Measurements from ENCODE around the gene RASL10A.
"Not testable (repeated sequence)": the region's sequence is repeated elsewhere in the genome, so short reads cannot be mapped to it uniquely, and the experiment has no call there.

Gene RASL10A, protein sequence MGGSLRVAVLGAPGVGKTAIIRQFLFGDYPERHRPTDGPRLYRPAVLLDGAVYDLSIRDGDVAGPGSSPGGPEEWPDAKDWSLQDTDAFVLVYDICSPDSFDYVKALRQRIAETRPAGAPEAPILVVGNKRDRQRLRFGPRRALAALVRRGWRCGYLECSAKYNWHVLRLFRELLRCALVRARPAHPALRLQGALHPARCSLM

DNA sequence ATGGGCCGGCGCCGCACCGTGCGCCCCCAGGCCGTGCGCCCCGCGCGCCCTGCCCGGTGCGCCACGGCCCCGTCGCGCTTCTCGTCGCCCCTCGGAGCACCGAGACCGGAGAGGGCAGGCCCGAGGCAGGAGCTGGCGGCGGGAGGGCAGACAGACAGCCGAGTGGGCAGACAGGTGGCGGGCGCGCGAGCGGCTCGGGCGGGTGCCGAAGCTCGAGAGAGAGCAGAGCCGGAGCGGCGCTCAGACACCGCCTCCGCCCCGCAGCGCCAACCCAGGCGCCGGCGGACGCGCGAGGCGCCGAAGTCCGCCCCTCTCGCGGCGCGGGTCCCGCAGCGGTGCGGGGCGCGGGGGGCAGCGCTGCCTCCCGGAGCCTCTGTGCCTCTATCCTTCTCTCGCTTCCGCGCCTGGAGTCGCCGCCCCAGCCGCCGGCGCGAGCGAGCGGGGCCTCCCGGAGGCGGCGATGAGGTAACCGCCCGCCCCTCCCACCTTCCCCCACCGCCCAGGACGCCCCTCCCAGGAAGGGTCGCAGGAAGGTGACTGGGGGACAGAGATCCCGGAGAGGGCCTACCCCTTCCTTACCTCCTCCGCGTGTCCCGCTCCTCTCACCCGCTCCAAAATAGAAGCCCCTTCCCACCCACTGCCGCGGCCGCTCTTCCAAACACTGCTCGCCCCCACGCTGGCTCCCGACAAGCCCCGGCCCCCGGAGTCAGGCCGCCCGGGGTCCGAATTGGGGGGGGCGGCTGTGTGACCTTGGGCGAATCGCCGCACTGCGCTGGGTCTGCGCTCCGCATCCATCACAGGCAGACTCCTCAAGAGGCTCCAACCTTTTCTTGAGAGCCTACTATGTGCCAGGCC lies at the start of gene RASL10A:
TSS of gene RASL10A (minus strand) at position 412 of the 855 bp plus-strand sequence. CDS start 451 bp downstream, outside the sequence.
- no peak for DNase-seq (ENCODE audit: low read depth in 2 of 2)

DNA sequence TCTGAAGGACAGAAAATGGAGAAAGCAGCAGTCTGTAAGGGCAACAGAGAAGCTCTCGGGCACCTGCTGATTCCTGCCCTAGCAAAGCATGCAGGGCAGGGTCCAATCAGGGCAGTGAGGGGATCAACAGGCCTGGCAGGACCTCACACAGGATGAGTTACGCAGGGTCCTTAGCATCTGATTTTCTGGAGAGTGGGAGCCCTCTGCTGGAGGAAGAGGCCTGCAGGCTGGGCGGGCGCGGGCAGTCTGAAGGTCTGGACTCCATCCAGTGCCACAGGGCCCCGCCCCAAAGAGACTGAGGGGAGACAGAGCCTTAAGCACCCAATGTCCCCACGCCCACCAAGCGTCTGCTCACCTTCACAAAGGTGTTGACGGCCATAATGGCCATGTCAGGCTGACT lies 44.0 kb upstream of the RASL10A start:
- no peak for DNase-seq (ENCODE audit: low read depth in 2 of 2)

DNA sequence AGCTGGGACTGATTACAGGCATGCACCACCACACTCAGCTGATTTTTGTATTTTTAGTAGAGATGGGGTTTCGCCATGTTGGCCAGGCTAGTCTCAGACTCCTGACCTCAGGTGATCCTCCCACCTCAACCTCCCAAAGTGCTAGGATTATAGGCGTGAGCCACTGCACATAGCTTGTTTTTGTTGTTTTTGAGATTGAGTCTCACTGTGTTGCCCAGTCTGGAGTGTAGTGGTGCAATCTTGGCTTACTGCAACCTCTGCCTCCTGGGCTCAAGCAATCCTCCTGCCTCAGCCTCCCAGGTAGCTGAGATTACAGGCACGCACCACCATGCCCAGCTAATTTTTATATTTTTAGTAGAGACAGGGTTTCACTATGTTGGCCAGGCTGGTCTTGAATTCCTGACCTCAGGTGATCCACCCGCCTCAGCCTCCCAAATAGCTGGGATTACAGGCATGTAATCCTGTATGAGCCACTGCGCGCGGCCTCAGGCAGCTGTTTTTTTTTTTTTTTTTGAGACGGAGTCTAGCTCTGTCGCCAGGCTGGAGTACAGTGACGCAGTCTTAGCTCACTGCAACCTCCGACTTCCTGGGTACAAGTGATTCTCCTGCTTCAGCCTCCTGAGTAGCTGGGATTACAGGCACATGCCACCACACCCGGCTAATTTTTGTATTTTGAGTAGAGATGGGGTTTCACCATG lies 41.8 kb upstream of the RASL10A start:
- not testable (repeated sequence) for DNase-seq (ENCODE audit: low read depth in 2 of 2)

DNA sequence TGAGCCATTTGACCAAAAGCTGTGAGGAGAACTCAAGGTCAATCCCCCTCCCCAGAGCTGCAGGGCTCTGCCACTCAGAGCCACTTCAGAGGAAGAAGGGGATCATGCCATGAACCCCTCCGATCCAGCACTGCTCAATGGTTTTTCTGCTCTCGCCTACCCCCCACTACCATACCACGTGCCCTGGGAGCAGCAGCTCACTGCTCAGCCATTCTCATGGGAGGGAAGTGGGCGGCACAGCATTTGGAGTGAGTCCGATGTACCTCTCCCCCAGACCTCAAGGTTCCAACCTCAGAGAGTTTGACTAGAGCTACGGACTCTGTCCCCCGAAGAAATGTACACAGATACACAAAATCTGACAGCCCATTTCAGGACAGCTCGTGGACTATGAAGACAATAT lies 38.4 kb upstream of the RASL10A start:
- DNase-seq (ENCODE audit: low read depth in 2 of 2): no peak

DNA sequence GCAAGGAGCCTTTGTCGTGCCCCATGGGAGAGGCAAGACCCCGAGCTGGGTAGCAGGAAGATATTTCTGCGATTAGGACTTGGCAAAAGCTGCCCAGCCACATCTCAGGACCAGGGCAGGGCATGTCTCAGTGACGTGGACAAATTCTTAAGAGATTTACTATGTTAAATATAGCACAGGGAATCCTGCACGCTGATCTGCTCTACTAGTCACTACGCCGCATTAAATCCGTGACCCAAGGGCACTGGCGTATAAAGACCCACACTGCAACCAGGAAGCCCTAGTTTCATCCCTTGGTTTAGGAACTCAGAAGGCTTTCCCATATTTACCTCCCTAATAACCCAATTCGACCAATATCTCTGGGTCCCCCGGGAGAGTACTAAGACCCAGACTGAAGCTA lies 37.8 kb upstream of the RASL10A start:
- no peak for DNase-seq (ENCODE audit: low read depth in 2 of 2)

DNA sequence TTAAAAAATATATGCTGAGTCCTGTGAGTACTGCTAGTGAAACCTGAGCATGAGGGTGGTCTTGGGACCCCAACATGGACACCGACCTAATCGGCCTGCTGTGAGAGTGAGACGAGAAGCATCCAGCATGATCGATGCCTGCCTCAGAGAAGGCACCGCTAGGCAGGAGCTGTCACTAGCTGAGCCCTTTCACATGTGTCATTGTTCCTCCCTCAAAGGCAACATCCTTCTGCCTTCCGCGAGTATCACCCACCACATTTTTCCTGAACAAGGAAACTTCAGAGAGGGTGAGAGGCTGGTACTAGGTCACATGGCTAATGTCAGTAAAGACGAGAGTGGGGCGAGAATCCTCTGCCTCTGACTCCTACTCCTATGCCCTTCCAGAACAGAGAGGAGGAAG lies 37.3 kb upstream of the RASL10A start:
- DNase-seq (ENCODE audit: low read depth in 2 of 2): no peak

DNA sequence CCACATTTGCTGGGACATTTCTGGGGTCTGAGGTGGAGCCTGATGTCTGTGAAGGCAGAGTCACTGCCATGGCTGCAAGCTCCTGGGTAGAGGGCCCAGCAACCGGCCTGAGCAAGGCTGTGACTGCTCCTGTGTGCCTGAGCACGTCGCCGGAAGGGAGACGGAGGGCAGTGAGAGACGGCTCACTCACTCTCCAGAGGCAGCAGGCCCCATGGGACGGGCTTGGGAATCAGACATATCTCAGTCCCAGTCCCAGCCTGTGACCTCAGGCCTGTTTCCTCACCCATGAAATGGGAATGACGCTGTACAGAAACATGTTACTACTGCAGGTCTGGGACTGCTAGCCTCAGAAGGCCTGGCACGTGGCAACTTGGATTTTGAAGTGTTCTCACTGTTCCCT lies 36.4 kb upstream of the RASL10A start:
- no peak for DNase-seq (ENCODE audit: low read depth in 2 of 2)

DNA sequence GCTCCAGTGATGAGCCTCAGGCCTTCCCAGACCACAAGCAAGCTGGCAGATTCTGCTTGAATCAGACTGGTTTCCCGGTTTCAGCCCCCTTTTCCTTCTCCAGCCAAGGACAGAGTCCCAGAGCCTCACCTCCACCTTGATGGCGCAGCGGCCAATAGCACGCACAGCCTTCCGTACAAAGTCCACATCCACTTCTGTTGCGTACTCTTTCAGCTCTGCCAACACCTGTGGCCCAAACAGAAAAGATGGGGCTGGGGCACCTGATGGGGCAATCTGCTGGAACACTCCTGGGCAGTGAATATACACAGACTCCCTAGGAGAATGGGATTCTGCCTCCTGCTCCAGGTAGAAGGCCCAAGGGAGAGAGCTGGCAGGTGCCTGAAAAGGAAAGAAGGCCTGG lies 35.5 kb upstream of the RASL10A start:
- no peak for DNase-seq (ENCODE audit: low read depth in 2 of 2)

DNA sequence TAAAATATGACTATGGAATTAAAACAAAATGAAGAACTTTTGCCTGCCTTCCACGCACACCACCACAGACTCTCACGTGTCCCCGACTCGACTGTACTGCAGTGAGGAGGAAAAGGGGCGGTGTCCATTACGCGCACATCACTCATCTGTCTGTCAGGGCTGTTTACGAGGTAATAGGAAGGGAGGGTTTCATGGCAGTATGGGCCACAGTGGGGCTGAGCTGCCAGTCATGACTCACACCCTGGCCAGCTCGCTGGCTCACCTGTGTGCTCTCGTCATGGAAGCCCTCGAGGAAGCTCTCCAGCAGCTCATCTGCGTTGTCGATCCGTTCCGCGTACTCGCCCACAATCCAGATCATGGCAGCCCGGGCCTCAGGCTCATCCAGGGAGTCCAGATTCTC lies 33.5 kb upstream of the RASL10A start:
- no peak for DNase-seq (ENCODE audit: low read depth in 2 of 2)

DNA sequence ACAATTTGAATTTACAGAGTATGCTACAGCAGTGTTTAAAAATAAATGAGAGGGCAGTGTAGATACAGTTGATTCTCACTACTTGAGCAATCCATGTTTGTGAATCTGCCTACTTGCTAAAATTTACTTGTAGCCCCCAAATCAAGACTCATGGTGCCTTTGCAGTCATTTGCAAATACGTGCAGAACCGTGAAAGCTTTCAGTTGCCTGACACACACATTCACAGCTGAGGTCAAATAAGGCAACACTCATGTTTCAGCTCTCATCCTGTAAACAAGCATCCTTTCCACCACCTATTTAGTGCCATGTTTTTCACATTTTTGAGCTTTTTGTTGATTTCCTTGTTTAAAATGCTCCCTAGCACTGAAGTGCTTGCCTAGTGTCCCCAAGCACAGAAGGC lies 32.5 kb upstream of the RASL10A start:
- no peak for DNase-seq (ENCODE audit: low read depth in 2 of 2)

DNA sequence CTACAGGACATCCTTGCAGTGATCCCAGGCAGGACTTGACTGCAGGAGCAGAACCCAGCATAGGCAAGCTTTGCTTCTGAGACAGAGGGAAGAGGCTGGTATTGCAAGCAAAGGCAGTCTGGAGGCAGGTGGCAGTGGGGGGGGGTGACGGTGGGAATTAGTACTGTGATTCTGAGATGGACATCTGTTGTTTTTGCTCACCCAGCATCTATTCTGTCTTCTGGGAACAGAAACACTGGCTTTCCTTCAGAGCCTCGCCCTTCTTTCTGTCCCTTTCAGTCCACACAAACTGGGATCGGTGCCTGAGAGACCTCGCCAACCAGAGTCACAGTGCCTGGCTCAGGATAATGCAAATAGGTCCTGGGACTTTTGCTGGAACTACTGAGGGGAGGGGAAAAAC lies 31.2 kb upstream of the RASL10A start:
- DNase-seq (ENCODE audit: low read depth in 2 of 2): no peak

DNA sequence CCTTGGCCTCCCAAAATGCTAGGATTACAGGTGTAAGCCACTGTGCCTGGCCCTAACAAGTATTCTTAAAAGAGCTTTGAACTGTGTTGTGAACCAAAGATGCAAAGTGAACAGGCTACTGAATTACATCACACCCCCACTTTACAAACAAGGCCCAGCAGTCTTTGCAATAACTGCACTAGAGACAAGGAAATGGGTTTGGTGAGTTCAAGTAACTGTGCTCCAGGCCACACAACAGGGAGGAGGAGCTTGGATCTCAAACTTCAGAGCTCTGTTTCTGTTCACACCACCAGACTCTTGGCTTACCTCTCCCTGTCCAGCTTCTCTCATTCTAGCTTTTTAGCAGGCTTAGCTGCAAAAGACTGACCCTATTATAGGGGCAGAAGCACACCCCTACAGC lies 30.4 kb upstream of the RASL10A start:
- no peak for DNase-seq (ENCODE audit: low read depth in 2 of 2)

DNA sequence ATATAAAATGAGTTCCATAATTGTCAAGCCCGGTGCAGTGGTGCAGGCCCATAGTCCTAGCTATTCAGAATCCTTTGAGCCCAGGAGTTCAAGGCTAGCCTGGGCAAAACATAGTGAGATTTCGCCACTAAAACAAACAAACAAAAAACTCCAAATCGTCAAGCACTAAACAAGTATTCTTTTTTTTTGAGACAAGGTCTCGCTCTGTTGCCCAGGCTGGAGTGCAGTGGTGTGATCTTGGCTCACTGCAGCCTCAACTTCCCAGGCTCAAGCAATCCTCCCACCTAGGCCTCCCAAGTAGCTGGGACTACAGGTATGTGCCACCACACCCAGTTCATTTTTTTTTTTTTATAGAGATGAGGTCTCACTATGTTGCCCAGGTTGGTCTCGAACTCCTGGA lies 29.4 kb upstream of the RASL10A start:
- not testable (repeated sequence) for DNase-seq (ENCODE audit: low read depth in 2 of 2)

DNA sequence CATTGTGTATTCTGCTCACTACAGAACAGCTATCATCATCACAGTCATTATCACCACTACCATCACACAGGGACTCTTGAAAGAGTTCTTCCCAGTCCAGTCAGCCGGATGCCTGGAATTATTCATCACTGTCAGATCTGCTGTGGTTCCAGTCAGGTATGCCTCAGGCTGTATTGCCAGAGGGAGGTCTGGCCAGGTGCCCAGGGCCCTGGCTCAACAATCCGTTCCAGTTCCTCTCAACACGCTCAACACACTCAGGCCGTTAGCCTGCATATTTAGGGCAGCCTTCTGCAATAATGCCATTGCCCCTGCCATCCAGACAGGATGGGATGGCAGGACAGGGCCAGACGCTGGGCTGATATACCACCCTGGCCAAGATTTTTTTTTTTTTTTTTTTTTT lies 28.6 kb upstream of the RASL10A start:
- DNase-seq (ENCODE audit: low read depth in 2 of 2): no peak

DNA sequence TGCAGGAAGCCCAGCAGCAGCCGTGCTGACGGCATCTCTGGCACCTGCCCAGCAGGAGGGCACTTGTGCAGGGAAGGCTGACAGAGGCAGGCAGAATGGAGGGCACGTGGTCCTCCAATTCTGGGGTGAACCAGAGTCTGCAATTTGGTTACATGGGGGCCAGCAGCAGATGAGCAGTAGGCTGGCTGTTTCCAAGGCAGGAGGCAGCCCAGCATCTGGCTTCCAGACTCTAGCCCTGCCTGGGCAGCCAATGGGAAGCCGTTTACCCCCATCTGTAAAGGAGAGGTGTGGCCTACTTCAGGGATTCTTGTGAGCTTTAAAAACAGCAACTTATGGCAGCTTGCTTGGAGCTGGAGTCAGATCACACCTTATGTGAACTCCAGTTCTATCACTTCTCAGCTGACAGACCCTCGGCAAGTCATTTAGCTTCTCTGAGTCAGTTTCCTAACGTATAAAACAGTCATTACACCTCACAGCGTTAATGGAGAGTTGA lies 27.9 kb upstream of the RASL10A start:
- DNase-seq (ENCODE audit: low read depth in 2 of 2): no peak

DNA sequence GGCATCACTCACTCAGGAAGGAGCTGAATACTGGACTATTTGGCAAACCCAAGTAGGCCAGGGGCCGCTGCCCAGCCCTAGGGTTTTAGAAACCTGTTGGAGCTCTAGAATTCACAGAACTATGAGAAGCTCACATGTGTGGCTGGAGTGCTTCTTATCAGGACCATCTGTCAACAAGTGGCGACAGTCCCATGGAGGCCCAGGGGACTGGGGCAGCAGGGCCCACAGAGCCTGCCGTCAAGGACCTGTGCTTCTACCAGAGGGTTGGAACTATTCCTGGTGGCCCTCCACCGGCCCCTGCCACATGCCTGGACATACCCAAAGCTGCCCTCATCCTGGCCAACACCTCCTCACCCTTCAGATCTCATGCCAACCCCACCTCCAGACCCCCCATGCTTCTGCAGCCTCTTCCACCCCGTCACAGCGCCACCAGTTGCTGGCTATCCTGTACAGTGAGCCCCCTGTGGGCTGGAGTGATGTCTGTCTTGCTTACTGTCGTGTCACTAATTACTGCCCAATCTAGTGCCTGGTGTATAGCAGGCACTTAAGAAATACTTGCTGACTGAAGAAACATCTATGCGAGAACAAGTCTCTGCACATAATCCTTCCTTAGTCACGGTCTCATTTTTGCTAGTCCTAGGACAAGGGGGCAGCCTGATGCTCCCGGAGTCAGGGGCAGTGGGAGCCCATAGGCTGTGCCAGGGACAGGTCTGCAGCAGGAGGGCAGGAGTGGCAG lies 27.2 kb upstream of the RASL10A start:
- no peak for DNase-seq (ENCODE audit: low read depth in 2 of 2)

DNA sequence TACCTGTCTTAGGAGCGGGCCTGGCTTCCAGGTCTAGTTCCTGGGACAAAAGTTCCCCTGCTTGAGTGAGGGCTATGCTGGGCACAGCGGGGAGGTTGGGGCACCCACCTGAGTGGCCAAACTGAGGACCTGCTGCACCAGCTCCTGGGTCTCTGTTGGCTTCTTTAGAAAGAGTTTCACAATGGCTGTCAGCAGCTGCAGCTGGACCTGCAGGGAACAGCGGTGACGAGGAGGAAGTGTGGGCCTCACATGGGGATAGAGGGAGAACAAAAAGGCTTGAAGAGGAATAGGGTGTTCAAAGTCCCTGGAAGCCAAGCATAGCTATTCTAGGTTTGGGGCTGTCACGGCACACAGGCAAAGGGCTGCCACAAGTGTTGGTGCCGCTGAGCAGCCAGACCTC lies 26.7 kb upstream of the RASL10A start:
- DNase-seq (ENCODE audit: low read depth in 2 of 2): no peak

DNA sequence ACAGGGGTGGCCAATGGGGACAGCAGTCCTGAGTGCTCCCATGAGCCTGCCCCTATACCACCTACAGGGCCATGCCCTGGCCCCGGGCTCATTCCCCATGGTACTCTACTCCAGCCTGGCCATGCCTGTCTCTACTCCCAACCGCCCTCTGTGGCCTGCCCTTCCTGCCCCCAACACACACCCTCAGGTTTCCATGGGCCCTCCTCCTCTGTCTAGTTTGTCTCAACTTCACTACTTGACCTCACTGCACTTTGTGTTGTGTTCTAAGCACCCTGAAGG lies 26.3 kb upstream of the RASL10A start:
- no peak for DNase-seq (ENCODE audit: low read depth in 2 of 2)

DNA sequence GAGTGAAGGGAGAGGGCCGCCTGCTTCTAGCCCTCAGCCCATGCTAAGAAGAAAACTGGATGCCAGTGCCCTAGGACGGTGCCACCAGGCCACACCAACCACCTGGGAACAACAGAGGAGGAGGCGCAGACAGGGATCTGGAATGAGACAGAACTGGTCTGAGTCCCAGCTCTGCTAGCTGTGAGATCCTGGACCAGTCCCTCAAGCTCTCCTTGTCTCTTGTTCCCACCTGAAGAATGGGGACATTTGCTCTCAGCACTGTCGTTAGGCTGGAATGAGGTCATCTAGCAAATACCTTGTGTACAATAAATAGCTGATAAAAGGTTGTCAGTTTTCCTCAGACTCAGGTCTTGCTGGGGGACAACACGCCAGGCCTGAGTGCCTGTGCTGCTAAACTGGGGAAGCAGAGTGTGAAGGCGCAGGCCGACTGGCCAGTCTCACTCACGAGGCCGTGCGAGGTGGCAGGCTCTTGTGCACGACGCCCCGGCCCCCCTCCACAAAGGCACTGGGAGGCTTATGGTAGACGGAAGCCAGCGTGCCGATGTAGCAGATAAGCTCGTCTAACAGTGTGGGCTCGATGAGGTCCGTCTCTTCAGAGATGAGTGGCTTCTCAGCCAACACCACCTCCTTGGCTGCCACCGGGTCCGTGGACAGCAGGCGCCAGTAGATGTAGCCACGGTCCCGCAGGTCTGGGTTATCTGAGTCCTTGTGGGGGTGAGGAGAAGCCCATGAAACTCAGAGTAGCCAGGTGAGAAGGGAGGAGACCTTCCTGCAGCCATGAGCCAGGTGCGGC lies 25.8 kb upstream of the RASL10A start:
- DNase-seq (ENCODE audit: low read depth in 2 of 2): no peak

DNA sequence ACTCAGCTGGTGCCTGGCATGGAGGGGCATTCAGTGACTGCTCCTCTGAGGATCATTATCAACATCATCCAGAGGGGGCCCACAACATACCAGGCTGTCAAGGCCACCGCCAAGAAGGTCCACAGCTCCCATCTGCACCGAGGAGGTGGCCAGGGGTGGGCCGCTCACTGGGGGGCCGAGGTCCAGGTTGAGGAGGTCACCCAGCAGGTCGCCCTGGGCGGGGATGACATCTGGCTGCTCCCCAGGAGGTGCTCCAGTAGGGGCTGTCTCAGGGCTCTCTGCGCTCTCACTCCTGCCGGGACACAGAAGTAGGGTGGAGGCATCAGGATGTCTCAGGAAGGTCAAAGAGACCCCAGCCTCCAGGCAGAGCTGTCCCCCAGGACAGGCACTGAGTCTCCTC lies 25.1 kb upstream of the RASL10A start:
- DNase-seq (ENCODE audit: low read depth in 2 of 2): no peak
